Panc1 (cell line): Measurements from ENCODE around the gene CATSPERZ. TPM values are rescaled to one million over a fixed set of nuclear protein-coding genes. Genes with fewer than 3 reads are reported as not detected.

Experiments
- microRNA-seq: library from miRNA; unstranded; fragments of <30 nt; microRNA quantifications from one replicate; pipeline ENCODE4 v1.1.0, GENCODE V29; 2020; ENCODE audit not compliant: unreplicated experiment
- total RNA-seq: library from RNA; stranded (reverse); gene quantifications from one replicate; pipeline ENCODE4 v1.2.1, GENCODE V29; 2021; ENCODE audit not compliant: unreplicated experiment

CATSPERZ gene
- total RNA-seq, 1 experiment from 2014 or later, result 0.64 TPM

Small RNAs within 50 kb of the gene (microRNA-seq; reads per million reads assigned to microRNA genes)
- 0.95 reads per million for gene MIR7155

Other genes with a start within 250 kb of the CATSPERZ start
- 16.8 TPM for gene MACROD1, start 134.2 kb upstream of the CATSPERZ start, total RNA-seq
- 344 TPM for gene STIP1, start 114.2 kb upstream of the CATSPERZ start, total RNA-seq
- 2.9 TPM for gene FERMT3, start 93.6 kb upstream of the CATSPERZ start, total RNA-seq
- gene TRPT1, start 74.2 kb upstream of the CATSPERZ start, total RNA-seq, result 66.1 TPM
- 98.8 TPM for gene NUDT22, start 74.1 kb upstream of the CATSPERZ start, total RNA-seq
- 41.0 TPM for gene DNAJC4, start 69.8 kb upstream of the CATSPERZ start, total RNA-seq
- gene VEGFB, start 65.8 kb upstream of the CATSPERZ start, total RNA-seq, result 101 TPM
- 71.8 TPM for gene FKBP2, start 59.3 kb upstream of the CATSPERZ start, total RNA-seq
- gene PPP1R14B, start 53.4 kb upstream of the CATSPERZ start, total RNA-seq, result 261 TPM
- gene PLCB3, start 48.8 kb upstream of the CATSPERZ start, total RNA-seq, result 41.2 TPM
- gene BAD, start 15.7 kb upstream of the CATSPERZ start, total RNA-seq, result 77.7 TPM
- 183 TPM for gene GPR137, start 14.5 kb upstream of the CATSPERZ start, total RNA-seq
- gene KCNK4, start 9.1 kb upstream of the CATSPERZ start, total RNA-seq, result 1.1 TPM
- 81.6 TPM for gene ESRRA, start 5.2 kb downstream of the CATSPERZ start, total RNA-seq
- 341 TPM for gene TRMT112, start 17.2 kb downstream of the CATSPERZ start, total RNA-seq
- gene PRDX5, start 17.8 kb downstream of the CATSPERZ start, total RNA-seq, result 492 TPM
- 17.1 TPM for gene CCDC88B, start 39.8 kb downstream of the CATSPERZ start, total RNA-seq
- 74.0 TPM for gene RPS6KA4, start 58.8 kb downstream of the CATSPERZ start, total RNA-seq